NB4 (cell line): Measurements from ENCODE around the gene ESCO1.
"Not testable (repeated sequence)": the region's sequence is repeated elsewhere in the genome, so short reads cannot be mapped to it uniquely, and the experiment has no call there.

Experiments used
- DNase-seq: peaks from one replicate; pipeline ENCODE4 v3.0.0; 2010; ENCODE audit warnings: low read depth
- H3K4me3 ChIP-seq: one replicate; pipeline ENCODE4 v1.5.1; 2011; ENCODE audit warnings: mild to moderate bottlenecking, low read depth, low read length, moderate library complexity
- MYC ChIP-seq: IDR thresholded peaks from 2 replicates; pipeline ENCODE4 v1.6.1; 2011; ENCODE audit warnings: low read depth, low read length
- POLR2A ChIP-seq: IDR thresholded peaks from 2 replicates; pipeline ENCODE4 v1.6.1; 2011; ENCODE audit warnings: mild to moderate bottlenecking; ENCODE audit not compliant: insufficient read length; ENCODE audit errors: extremely low read depth
- TF ChIP-seq, protein P1 (sequence below): IDR thresholded peaks from 2 replicates; pipeline ENCODE4 v1.6.1; 2011; ENCODE audit warnings: low read depth, low read length
- TF ChIP-seq, protein P2 (sequence below): IDR thresholded peaks from one replicate; pipeline ENCODE4 v1.5.1; 2012; ENCODE audit warnings: low read depth, low read length

Gene ESCO1

DNA sequence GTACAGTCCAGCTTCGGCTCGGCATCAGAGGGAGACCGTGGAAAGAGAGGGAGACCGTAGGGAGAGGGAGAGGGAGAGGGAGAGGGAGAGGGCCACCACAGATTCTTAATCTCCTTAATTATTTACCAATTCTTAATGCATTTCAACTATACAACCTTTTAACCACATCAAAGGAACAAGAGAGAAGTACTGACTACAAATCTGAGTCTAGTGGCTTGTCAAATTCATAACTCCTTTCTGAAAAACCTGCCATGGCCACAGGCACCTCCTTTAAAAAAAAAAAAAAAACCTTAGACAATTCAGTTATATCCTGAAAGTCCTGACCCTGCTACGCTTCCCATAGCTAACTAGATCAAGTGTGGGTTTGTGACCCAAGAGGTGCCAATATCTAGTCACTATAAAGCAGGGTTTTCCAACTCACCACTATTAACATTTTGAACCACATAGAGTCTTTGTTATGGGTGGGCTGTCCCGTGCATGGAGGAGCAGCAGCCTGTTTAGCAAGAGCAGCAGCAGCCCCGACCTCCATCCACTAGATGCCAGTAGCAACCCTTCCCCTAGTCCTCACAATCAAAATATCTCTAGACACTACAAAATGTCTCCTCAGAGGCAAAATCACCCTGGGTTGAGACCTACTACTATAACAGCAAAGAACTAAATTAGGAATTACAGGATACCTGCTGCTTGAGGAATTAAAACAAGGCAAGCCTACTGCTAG, 6.8 kb downstream of the ESCO1 start:
- peak; percentile 24 for DNase-seq
- TF ChIP-seq, protein P1, sequence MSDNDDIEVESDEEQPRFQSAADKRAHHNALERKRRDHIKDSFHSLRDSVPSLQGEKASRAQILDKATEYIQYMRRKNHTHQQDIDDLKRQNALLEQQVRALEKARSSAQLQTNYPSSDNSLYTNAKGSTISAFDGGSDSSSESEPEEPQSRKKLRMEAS, result no peak
- TF ChIP-seq POLR2A, result no peak
- TF ChIP-seq, protein P2, sequence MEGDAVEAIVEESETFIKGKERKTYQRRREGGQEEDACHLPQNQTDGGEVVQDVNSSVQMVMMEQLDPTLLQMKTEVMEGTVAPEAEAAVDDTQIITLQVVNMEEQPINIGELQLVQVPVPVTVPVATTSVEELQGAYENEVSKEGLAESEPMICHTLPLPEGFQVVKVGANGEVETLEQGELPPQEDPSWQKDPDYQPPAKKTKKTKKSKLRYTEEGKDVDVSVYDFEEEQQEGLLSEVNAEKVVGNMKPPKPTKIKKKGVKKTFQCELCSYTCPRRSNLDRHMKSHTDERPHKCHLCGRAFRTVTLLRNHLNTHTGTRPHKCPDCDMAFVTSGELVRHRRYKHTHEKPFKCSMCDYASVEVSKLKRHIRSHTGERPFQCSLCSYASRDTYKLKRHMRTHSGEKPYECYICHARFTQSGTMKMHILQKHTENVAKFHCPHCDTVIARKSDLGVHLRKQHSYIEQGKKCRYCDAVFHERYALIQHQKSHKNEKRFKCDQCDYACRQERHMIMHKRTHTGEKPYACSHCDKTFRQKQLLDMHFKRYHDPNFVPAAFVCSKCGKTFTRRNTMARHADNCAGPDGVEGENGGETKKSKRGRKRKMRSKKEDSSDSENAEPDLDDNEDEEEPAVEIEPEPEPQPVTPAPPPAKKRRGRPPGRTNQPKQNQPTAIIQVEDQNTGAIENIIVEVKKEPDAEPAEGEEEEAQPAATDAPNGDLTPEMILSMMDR, result no peak
- no peak for TF ChIP-seq MYC

GRCh38 chr18:21592361-21592760, 8.1 kb downstream of the ESCO1 start:
- not testable (repeated sequence) for H3K4me3 ChIP-seq, DNase-seq

More for the DNA sequence above, 6.8 kb downstream of the ESCO1 start:
- H3K4me3 ChIP-seq, result no peak overlapping the region

DNA sequence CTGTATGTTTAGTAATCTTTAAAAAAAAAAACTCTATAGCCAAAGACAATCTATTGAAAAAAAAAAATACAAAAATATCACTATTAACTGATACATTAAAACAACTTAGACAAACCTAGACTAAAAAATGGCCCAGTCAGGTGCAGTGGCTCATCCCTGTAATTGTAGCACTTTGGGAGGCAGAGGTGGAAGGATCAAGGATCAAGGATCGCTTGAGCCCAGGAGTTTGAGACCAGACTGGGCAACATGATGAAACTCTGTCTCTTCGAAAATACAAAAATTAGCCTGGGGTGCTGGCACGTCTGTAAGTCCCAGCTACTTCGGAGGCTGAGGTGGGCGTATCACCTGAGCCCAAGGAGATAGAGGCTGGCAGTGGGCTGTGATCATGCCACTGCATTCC, 16.1 kb downstream of the ESCO1 start:
- DNase-seq, result no peak
- TF ChIP-seq MYC, result no peak
- TF ChIP-seq, protein P2, result no peak
- TF ChIP-seq, protein P1, result no peak
- no peak for TF ChIP-seq POLR2A
- no peak overlapping the region for H3K4me3 ChIP-seq

DNA sequence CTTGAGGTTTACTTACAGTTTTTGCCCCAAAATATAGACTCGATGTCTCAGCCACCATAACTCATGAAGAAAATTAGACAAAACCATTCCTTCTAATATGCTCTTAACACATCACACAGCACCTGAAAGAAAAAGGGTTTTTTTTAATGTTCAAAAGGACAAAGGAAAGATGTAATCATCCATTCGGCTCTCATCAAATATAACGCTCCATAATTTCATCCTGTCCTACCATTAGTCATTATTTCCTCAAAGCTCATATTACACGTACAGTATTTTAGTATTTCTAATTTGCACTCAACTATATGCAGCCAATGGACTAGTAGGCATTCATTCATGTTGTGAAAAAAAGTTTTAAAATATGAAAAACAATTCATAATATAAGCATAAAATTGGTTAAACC, 24.8 kb downstream of the ESCO1 start:
- DNase-seq, result no peak
- TF ChIP-seq, protein P1, result no peak
- no peak overlapping the region for H3K4me3 ChIP-seq

DNA sequence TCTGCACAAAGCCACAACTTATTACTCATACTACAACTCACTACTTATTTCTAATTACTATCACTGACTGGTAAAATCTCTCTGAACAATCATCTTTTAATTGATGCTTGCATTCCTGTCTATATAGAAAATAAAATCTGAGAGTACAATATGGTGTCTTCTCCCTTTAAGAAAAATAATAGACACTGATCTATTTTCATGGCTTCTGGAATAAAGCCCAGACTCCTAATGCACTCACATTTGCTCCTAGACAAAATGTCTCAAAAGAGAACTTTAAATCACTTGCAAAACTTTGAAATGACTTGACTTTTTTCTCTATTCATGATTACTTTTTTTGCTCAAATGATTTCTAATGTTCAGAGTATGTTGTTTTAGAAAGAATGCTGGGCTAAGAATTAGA, 28.7 kb downstream of the ESCO1 start:
- DNase-seq, result no peak
- no peak overlapping the region for H3K4me3 ChIP-seq
- TF ChIP-seq POLR2A, result no peak
- TF ChIP-seq, protein P1, result no peak
- TF ChIP-seq MYC, result no peak
- TF ChIP-seq, protein P2, result no peak

- DNase-seq, result no peak
- no peak overlapping the region for H3K4me3 ChIP-seq
- TF ChIP-seq POLR2A, result no peak
- TF ChIP-seq, protein P2, result no peak
- TF ChIP-seq, protein P1, result no peak
- TF ChIP-seq MYC, result no peak
These were observed 41.3 kb downstream of the ESCO1 start for GRCh38 chr18:21559195-21559594.

DNA sequence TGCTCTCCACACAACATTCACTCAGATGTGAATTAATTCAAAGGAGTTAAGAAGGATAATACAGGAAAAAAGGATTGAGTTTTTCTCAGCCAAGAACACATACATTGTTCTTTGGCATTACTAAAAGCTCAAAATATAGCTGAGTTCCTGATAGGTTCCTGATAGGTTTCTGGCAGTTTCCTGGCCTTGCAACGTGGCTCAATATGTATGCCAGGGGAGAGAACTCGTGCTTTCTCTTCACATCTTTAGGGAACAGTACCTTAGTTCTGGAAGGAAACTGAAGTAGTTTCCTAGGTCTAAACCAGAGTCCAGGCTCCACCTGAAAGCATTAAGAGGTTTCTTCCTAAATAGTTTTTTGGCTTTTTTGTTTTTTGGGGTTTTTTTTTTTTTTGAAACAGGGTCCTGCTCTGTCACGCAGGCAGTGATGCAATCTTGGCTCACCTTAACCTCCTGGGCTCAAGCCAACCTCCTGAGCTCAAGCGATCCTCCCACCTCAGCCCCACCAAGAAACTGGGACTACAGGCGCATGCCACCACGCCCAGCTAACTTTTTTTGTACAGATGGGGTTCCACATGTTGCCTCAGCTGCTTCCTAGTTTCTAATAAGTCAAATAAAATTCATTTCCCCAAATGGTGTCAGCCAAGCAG, 42.8 kb downstream of the ESCO1 start:
- DNase-seq, result no peak
- H3K4me3 ChIP-seq, result no peak overlapping the region
- TF ChIP-seq, protein P1, result no peak
- no peak for TF ChIP-seq POLR2A
- TF ChIP-seq, protein P2, result no peak
- no peak for TF ChIP-seq MYC
